Measurements from ENCODE around the gene SDF2L1.

DNA sequence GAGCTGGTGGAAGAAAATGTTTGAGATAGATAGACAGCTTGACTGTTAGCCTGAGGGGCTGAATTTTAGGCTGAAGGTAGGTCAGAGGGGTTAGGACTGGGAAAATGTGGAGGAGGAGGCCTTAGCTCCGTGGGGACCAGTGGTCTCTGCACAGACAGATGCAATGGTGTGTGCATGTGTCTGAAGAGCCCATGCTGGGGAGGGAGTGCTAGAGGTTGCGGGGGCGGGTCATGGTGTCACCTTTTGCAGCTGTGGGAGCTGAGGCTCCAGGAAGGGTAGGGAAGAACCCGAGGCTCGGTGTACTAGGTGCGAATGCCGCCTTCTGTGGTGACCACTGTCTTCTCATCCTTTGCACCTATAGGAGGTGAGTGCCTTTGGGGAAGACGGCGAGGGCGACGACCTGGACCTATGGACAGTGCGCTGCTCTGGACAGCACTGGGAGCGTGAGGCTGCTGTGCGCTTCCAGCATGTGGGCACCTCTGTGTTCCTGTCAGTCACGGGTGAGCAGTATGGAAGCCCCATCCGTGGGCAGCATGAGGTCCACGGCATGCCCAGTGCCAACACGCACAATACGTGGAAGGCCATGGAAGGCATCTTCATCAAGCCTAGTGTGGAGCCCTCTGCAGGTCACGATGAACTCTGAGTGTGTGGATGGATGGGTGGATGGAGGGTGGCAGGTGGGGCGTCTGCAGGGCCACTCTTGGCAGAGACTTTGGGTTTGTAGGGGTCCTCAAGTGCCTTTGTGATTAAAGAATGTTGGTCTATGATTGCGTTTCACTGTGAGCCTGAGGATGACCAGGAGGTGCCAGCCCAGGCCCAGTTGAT lies 1.6 kb downstream of the SDF2L1 start:
- TF ChIP-seq MAX (IDR thresholded peaks at IDR 0.05; ENCODE audit: low read depth, low read length) (no peak), DPF2 (IDR thresholded peaks at IDR 0.05) (no peak), REST (IDR thresholded peaks at IDR 0.05; ENCODE audit: low read depth, low read length) (no peak)

Data from GM12878 (cell line).